ENCODE measurements around the gene GON4L. TPM values are rescaled to one million over a fixed set of nuclear protein-coding genes. Genes with fewer than 3 reads are reported as not detected.

The GON4L gene
- total and polyA plus RNA-seq, 11 donors = 10.9 to 38.0 (median 18.5) TPM

DNA sequence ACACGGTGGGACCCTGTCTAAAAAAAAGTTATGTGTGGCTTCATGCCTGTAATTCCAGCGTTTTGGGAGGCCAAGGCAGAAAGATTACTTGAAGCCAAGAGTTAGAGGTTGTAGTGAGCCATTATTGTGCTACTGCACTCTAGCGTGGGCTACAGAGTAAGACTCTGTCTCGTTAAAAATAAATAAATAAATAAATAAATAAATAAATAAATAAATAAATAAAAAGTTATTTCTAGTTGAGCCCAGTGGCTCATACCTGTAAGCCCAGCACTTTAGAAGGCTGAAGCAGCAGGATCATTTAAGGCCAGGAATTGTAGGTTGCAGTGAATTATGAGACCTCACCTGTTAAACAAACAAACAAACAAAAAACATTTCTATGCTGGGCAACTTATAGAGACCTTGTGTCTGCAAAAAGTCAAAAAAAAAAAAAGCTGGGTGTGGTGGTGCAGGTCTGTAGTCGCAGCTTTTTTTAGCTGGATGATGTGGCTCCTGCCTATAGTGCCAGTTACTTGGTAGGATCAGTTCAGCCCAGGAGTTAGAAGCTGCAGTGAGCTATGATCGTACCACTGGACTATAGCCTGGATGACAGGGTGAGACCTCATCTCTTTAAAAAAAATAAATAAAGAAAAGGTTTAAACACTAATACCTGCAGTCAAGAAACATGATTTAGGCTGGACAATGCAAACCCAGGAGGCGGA, 25.6 kb downstream of the GON4L start:
- Histone ChIP-seq H3K27ac (no peak overlapping the region), H3K9me3 (no peaks in the 10 kb centered on the region), H3K4me1 (peaks cover 0 to 16% (median 6%) of the 10 kb centered on the region in 12 donors), H3K36me3 (peaks cover 0 to 17% (median 9%) of the 10 kb centered on the region in 9 donors), H3K4me3 (no peak overlapping the region), H3K27me3 (no peaks in the 10 kb centered on the region)
- 84 to 92% (median 90%) methylated on average over 7 of the region's 7 CpGs for WGBS, 4 donors
- DNase-seq (no peak), ATAC-seq (peak in 3 of 4 donors; percentile 38 to 62 (median 59))
- TF ChIP-seq POLR2A (IDR thresholded peaks at IDR 0.05) (no peak), CTCF (IDR thresholded peaks at IDR 0.05) (no peak)
- intact Hi-C loops (cut with DNase I) = no loop called here

DNA sequence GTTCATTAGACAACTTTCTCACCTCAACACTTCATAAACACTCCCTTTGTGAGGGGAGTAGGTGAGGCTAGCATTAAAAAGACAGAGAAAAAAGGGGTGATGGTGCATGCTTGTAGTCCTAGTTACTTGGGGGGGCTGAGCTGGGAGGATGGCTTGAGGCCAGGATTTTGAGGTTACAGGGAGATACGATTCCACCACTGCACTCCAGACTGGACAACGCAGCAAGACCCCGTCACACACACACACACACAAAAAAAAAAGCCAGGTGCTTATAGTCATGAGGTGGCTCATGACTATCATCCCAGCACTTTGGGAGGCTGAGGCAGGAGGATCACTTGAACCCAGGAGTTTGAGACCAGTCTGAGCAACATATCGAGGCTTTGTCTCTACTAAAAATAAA, 29.6 kb downstream of the GON4L start:
- Histone ChIP-seq H3K27ac (no peak overlapping the region), H3K36me3 (peaks cover 0 to 55% (median 49%) of the 10 kb centered on the region in 9 donors), H3K9me3 (no peaks in the 10 kb centered on the region), H3K4me3 (no peak overlapping the region), H3K4me1 (peaks cover 0 to 6% (median 0%) of the 10 kb centered on the region in 12 donors), H3K27me3 (no peaks in the 10 kb centered on the region)
- intact Hi-C loops (cut with DNase I) = no loop called here
- no peak for TF ChIP-seq POLR2A (IDR thresholded peaks at IDR 0.05)
- TF ChIP-seq CTCF (IDR thresholded peaks at IDR 0.05) = no peak
- ATAC-seq (no peak), DNase-seq (no peak)
- WGBS, 4 donors = 83 to 93% (median 88%) methylated on average over 4 of the region's 4 CpGs

DNA sequence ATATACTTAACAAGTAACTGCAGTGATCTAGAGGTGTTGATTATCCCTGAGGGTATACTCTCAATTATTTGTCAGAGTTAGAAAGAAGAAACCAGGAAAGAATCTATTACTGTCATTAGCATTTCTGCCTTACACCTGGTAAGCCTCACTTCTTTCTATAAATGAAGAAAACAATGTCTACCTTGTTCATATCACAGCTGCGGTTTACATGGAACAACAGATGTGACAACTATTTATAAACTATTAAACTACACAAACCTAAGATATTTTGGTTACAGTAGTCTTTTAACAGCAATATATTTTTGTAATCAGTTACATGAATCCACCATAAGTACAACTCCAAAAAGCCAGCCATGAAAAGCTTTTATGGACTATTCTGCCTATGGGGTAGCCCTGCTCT, 40.7 kb downstream of the GON4L start:
- no peak for DNase-seq
- Histone ChIP-seq H3K9me3 (no peaks in the 10 kb centered on the region), H3K4me1 (no peaks in the 10 kb centered on the region), H3K36me3 (peaks cover 0 to 100% (median 95%) of the 10 kb centered on the region in 9 donors), H3K27ac (no peak overlapping the region), H3K4me3 (no peak overlapping the region), H3K27me3 (no peaks in the 10 kb centered on the region)
- ATAC-seq = no peak
- WGBS, 4 donors = 90 to 97% (median 93%) methylated on average over 1 of the region's 1 CpG
- intact Hi-C loops (cut with DNase I) = no loop called here
- TF ChIP-seq POLR2A (IDR thresholded peaks at IDR 0.05) = no peak
- TF ChIP-seq CTCF (IDR thresholded peaks at IDR 0.05) = no peak

GRCh38 chr1:155813672-155814071, 43.3 kb downstream of the GON4L start:
- no peak for ATAC-seq
- no peak overlapping the region for H3K27ac ChIP-seq
- no peaks in the 10 kb centered on the region for H3K27me3 ChIP-seq
- intact Hi-C loops (cut with DNase I) = loop anchor here in 1 of 10 donors (1.0 kb wide), 1 partner anchor 32 kb away; no protein-coding TSS in a partner anchor
- no peaks in the 10 kb centered on the region for H3K4me1 ChIP-seq
- peaks cover 0 to 95% (median 84%) of the 10 kb centered on the region in 9 donors for H3K36me3 ChIP-seq
- WGBS, 4 donors = 82 to 95% (median 92%) methylated on average over 3 of the region's 3 CpGs
- H3K9me3 ChIP-seq = no peaks in the 10 kb centered on the region
- no peak overlapping the region for H3K4me3 ChIP-seq
- DNase-seq = no peak
- no peak for TF ChIP-seq CTCF (IDR thresholded peaks at IDR 0.05)

Measured in heart left ventricle (tissue), 16 donors.